NCI-H446 (cell line): ENCODE data around the gene MFN2.

ENCODE experiments used
- DNase-seq, 2 experiments: peaks; one replicate each; lab custom pipeline; 2025; lab: John Stamatoyannopoulos, UW

The MFN2 gene

DNA sequence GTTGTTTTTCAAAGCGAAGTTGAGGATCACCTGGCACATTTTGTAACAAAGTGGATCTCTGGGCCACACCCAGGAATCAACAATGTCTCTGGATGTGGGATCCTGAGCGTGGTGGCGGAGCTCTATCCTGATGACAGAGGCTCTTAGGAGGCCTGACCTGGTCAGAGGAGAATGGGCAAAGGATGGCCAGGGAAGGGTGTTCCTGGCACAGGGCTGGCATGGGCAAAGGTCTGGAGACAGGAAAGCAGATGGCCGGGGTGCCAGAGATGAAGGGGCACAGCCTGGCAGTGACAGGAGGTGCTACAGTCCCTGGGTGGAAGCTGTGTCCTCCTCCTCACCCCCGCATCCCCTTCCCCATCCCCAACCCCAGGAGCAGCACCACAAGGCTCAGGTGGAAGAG lies 20.0 kb upstream of the MFN2 start:
- no peak for DNase-seq

DNA sequence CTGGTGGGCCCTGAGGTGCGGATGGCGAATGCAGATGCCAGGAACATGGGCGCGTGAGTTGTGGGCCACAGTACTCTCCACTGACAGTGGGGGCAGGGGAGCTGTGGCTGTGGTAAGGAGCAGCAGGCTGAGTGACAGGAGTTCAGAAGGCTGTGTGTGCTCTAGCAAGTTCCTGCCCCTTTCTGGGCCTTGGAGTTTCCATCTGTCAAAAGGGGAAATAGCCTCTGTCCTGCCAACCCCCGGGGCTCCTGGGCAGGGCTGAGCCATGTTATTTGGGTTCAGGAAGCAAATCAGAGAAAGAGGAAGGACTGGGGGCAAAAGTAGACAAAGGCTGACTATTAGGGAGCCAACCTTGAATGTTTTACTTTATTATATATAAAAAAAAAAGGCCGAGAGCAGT lies 19.5 kb upstream of the MFN2 start:
- no peak for DNase-seq

DNA sequence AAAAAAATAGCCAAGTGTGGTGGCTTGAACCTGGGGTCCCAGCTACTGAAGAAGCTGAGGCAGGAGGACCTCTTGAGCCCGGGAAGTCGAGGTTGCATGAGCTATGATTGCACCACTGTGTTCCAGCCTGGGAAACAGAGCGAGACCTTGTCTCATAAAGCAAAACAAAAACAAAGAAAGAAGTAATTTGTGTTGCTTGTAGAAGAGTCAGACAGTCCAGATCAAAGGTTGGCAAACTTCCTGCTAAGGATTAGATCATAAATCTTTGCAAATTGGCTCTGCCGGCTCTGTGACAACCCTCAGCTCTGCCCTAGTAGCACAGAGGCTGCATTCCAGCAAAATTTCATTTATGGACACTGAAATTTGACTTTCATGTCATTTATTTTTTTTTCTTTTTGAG lies 19.0 kb upstream of the MFN2 start:
- no peak for DNase-seq

DNA sequence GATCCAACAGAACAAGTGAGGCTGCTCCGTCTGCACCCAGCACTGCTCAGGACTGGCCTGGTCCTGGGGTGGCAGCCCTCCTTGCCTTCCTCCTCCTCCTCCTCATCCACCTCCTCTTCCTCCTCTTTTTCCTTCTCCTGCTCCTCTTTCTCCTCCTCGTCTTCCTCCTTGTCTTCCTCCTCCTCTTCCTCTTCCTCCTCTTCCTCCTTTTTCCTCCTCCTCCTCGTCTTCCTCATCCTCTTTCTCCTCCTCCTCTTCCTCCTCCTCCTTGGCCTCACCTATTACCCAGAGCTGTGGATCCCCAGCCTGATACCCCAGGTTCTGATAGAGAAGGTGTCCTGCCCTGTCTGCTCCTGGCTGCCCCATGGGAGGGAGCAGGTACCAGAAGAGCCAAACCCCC lies 16.6 kb upstream of the MFN2 start:
- DNase-seq: no peak

DNA sequence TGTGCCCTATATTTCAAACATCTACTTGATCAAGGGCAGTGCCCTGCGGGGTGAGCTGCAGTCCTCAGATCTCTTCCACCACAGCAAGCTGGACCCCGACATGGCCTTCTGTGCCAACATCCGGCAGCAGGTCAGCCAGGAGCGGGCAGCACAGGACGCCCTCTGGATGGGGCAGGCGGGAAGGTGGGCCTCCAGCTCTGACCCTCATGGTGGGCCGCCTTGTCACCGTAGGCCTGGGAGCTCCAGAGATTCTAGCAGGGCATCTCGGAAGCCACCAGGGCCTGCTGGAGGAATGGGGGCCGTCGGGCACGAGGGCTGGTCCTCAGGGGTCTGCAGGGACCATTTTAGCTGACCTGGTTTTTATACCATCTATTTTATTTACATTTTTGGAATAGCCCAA lies 15.6 kb upstream of the MFN2 start:
- no peak for DNase-seq

DNA sequence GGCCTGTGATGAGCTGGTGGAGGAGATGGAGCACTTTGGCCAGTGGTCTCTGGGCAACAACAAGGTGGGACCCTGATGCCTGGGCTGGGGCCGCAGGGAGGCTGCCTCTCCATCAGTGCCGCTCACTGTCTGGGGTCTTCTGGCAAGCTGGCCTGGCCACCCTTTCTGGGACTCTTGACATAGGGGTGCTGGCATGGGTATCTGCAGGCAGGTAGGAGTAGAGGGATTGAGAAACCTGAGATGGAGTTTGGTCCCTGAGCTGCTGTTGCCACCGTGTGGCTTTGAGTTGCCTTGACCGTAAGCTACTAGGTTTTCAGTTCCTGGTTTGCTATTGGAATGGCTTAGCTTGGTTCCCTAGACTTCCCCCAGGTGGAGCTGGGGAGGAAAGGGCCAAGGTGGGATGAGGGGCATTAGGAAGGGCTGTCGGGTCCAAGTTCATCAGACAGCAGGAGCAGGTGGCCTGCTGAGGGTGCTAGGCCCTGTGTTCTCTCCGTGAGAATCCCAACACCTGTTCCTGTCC lies 13.2 kb upstream of the MFN2 start:
- DNase-seq: peak in 1 of 2 experiments; percentile 16

DNA sequence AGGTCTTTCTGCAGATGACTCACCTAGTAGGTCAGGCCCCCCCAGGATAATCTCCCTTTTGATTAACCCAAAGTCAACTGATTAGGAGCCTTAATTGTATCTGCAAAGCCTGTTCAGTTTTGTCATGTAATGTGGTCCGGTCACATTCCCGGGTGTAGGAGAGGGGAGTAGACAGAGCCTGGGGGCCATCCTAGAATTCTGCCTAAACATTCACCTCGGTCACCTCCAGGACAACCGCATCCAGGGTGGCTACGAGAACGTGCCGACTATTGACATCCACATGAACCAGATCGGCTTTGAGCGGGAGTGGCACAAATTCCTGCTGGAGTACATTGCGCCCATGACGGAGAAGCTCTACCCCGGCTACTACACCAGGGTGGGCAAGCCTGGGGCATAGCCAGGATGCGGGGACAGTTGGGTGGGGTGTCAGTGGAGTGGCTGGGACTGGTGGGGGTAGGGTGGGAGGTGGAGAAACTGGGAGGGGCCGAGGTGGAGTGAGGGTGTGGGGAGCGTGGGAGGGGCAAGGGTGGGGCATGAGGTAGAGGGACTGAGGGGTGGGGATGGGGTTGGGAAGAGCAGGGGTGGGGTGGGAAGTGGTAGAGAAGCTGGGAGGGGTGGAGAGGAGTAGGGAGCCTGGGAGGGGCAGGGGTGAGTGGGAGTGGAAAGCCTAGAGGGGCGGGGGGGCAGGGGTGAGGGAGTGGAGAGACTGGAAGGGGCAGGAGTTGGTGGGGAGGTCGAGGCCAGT lies 9.6 kb upstream of the MFN2 start:
- no peak for DNase-seq

DNA sequence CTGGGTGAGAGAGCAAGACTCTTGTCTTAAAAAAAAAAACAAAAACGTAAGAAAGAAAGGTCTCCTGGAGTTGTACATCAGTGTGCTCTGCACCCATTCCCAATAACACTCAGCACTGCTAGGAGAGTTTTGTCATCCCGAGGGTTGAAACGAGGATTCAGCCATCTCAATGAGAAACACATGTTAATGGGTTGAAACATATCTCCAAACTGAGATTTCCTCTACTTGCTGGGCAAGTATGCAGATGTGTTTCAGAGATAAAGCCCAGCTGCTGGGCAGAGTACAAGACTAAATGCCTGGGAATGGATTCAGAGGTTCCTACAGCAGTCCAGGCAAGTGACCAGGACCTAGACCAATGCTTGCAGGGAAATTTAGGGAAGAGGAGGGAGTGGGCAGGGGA lies 2.6 kb upstream of the MFN2 start:
- DNase-seq: no peak

DNA sequence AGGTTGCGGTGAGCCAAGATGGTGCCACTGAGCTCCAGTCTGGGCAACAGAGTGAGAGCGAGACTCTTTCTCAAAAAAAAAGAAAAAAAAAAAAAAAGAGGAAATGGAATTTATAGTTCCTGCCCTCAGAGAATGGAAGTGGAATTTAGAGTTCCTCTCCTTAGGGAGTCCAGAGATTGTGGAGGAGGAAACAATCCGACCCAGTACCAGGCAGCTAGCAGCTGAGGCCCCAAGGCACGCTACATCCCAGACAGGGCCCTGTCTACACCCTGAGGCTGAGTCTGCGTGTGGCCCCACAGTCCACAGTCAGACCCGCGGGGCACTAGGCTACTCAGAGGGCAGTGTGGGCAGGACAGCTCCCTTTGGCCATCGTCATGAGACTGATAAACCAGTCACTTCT lies 1.9 kb upstream of the MFN2 start:
- no peak for DNase-seq

DNA sequence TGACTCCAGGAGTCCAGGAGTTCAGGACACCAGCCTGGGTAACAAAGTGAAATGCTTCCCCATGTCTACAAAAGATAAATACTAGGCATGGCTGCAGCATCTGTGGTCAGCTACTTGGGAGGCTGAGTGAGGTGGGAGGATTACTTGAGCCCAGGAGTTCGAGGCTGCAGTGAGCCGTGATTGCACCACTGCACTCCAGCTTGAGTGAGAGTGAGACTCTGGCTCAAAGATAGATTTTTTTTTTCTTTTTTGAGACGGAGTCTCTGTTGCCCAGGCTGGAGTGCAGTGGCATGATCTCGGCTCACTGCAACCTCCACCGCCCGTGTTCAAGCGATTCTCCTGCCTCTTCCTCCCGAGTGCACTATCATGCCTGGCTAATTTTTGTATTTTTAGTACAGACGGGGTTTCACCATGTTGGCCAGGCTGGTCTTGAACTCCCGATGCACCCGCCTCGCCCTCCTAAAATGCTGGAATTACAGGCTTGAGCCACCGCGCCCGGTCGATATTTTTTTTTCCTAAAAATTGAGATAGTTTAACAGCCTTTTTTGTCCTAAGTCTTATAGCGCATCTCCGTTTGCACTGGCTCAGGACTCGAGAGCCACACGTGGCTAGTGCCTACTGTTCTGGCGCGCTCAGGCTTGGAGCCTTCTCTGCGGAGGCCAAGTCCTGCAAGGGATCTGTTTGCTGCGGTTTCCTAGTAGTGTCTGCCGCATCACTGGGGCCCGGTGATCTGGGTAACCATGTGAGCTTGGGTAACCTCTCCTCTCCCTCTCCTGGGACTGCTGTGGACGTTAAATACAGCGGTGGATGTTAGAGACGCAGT lies 1.0 kb upstream of the MFN2 start:
- DNase-seq: peak in 1 of 2 experiments; percentile 88

DNA sequence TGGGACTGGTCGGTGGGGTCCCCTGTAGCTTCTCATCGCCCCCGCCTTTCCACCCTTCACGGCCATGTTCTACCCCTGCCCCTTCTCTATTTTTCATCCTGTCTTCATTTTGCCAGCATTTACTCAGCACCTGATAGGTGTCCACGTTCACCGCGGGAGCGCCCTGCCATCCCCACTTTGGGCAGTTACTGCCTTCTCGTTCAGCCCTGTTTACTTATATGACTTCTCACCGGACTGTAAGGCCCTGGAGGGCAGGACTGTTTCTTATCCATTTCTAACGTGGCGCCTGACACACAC lies 380 bp downstream of the MFN2 start:
- no peak for DNase-seq

DNA sequence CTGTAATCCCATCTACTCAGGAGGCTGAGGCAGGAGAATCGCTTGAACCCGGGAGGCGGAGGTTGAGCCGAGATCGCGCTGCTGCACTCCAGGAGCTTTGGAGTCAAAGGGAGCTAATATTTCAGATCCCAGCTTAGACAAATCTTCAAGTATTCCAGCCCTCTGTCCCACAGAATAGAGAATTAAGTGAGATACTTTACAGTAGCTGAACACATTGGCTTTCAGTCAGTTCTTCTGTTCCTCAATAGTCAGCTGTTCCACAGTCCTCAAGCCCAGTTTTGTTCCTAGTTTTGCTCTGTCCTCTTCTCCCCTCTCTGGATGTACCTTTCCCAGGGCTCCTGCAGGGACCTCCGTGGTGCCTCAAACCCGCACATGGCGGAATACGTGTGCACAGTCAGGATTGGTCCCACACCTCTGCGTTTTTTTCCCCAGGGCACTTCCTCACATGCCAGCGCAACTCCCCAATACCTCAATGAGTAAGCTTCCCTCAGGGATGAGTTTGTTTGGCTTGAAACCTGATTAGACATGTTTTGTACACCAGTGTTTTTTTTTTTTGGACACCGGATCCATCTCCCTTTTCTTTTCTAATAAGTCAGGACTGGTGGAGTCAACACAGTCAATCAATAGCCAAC lies 1.2 kb downstream of the MFN2 start:
- no peak for DNase-seq

DNA sequence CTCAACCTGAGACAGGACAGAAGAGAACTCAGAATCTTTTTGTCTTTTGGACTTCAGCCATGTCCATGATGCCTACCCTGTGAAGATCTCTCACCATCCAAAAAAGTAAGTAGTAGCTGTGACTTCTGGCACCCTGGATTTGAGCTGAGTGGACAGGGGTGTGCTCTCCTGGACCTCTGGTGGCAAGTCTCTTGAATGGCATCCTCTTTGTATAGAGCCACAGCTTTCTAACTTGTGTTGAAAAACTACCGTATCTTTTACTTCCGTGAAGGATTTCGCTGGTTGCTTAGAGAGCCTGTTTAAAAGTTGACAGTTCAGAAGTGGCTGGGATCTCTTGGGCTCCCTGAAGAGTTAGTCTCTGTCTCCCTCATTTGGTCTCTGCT lies 1.8 kb downstream of the MFN2 start:
- peak in 1 of 2 experiments; percentile 13 for DNase-seq

DNA sequence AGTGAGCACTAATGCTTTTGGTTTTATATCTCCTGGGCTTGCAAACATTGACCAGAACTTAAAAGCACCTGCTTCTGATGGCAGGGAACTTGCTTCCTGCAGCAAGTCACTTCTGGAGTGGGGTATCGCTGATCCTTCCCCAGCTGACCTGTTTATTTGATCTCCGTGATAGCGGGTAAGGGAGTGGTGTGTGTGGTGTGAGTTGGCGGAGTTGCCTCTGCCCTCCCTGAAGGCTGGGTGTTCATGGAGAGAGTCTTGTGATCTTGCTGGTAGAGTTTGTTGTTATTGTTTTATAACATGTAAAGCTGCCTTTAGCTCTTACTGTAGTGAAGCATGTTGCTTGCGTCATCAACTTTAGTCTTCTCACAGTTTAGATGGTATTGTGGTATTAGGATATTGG lies 3.9 kb downstream of the MFN2 start:
- DNase-seq: no peak

DNA sequence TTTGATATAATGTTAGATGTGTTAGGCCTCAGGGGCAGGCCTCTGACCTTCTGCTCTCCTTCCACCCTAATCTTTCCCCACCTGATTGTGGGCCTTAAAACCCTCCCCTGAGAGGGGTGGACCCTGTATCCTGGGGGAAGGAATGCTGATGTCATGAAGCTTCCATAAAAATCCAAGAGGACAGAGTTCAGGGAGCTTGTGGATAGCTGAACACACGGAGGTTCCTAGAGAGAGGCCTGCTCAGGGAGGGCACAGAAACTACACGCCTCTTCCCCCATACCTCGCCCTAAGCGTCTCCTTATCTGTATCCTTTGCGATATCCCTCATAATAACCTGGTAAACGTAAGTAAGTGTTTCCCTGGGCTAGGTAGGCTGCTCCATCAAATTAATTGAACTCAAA lies 4.3 kb downstream of the MFN2 start:
- no peak for DNase-seq

DNA sequence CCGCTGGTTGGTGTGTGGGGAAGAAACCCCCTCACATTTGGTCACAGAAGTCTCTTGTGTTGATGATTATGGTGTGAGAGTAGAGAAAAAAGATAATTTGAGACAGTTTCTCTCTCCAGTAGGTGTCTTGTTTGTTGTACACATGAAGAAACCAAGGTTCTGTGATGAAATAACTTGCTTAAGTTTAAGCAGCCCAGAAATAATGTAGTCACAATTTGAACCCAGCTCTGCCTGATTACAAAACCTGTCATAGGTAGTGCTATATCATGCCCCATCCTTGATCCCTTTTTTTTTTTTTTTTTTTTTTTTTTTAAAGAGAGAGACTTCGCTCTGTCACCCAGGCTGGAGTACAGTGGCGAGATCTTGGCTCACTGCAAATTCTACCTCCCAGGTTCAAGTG lies 4.9 kb downstream of the MFN2 start:
- DNase-seq: no peak

DNA sequence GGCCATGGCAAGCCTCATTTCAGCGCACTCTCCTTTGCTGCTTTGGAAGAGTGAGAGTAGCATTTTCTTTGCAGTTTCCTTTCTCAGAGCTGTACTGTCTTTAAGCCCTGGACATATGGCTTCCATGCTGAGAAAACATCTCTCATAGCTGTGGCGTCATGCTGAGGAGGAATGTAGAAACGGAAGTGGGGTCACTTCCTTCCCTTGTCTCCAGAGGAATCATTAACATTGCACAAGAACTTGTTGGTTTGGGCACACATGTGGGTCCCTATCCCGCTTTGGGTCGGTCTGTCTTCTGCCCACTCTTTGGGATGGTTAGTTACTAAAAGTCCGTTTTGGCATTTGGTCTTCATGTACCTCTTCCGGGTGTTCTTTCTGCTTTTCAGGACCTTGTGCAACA lies 5.6 kb downstream of the MFN2 start:
- DNase-seq: no peak

DNA sequence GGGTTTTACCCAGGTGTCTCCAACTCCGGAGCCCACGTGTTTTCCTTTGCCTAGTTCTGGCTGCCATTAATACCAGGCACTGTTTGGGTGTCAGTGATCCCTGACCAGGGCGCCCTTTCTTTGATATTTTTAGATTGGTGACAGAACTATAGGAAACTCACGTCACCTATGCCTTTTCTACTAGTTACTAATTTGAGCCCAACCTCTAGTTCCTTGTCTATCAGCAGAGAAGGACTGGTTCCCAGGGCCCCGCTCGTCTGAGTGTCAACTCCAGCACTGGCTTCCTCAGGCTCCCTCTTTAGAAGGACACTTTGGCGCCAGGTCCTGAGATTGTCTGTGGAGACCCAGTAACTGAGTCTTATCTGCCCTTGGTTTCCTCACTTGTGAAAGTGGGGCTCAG lies 9.4 kb downstream of the MFN2 start:
- DNase-seq: no peak

DNA sequence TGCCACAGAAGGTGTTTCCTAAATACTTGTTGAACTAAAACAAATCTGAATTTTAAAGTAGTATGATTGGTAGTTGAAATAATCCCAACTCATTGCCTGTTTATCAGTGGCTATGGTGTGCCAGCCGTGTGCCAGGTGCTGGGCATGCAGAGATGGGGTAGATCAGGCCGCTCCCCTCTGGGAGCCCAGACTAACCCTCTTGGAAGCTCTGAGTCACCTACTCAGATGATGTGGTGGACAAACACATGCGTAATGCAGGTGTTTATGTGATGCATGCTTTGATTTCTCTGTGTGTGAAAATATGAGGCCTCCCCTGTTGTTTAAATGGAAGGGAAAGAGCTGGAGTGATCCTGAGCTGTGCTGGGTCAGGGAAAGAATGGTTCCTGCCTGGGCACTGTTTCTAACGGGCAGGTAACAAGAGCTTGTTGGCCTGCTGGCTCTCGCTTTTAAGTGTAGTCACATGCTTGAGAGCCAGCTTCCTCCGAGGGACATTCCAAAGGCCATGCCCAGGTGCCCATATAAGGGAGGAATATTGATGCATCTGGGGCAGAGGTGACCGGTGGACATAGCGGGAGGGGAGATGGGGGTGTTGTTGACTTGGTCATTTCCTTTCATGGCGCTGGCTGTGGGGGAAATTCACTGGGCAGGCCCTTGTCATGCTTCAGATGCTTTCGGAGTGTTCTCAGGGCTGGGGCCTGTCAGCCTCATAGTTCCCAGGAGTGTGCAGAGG lies 10.2 kb downstream of the MFN2 start:
- no peak for DNase-seq

DNA sequence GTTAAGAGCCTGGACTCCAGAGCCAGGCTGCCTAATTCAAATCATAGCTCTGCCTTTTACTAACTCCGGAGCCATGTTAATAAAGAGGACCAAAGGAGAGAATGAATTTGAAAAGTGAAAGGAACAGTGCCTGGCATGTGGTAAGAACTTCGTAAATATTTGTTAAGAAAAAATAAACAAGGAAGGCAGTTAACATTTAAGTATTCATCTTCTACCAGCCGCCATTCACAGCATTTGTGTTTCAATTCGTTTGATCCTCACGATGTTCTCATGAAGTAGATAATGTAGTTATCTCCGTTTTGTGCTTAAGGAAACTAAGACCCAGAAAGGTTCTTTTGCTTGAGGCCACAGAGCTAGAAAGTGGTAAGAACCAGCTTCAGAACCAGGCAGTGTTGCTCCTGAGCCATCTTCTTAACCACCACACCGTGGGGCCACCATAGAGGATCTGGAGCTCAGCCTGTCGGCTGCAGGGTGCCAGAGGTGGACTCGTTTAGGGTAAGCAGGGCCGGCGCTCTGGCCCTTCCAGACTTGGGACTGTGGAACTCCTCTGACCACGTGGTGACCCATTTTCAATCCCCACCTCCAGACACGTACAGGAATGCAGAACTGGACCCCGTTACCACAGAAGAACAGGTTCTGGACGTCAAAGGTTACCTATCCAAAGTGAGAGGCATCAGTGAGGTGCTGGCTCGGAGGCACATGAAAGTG lies 11.9 kb downstream of the MFN2 start:
- DNase-seq: no peak

DNA sequence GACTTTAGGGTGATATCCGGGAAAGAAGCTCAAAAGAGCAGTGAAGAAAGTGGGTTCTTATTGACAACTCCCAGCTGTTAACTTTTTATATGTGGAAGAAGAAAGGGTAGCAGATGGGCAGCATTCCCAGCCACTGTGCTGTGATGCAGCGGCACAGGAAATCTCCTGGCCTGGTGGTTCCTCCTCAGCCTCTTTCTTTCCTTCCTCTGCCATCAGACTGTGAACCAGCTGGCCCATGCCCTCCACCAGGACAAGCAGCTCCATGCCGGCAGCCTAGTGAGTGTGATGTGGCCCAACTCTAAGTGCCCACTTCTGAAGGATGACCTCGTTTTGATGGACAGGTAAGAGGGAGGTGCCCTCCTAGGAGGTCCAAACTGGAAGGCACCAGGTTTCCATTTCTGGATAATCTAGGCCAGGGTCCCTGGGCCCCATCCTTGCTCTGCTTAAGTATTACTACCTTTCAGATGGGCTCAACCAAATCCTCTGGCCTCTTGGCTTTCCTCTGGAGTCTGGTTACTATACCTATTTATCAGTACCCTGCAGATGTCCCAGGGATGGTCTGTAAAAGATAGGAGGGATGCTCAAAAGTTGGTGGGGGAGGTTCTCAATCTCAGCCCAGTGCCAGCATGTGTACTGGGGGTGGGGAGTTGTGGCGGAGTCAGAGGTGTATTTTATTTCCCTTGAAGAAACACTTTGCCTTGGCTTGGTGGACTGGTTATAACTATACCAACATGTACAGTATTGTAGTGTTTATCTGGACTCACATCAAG lies 17.0 kb downstream of the MFN2 start:
- DNase-seq: no peak
